ENCODE data around the gene BICD2. TPM values are rescaled to one million over a fixed set of nuclear protein-coding genes. Genes with fewer than 3 reads are reported as not detected.

The BICD2 gene
- total and polyA plus RNA-seq, 2 of the 13 experiments (the other 11 are each of a cell fraction or from before 2014, with no cell fraction given), result 5.1 to 17.4 TPM

DNA sequence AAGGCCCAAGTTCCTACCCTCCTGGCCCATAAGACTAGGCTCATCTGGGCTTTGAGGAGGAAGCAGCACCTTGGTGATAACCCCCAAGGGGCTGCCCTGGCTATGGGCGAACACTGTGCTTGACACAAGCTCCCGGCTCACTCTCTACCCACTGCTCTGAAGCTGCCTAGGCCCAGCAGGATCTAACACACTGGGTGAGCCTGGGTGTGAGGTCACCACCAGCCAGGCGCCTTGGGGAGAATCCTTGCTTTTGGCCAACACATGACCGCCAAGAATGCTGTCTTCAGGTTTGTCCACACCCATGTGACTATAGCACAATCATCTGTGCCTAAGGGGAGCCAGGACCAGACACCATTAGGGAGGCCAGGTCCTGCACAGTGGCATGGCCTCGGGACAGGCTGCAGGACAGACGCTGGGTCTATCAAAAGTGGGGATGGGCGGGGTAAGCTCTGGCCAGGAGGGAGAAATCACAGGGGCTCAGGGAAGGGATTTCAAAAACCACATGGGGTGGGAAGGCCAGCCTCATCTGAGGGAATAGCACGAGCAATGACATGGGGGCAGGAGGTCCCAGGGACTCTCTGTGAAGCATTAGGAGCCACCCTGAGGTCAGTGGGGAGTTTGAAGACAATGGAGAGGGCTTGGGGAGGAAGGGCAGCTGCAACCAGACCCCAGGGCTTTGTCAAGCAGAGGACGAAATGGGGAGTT, 29.6 kb downstream of the BICD2 start:
- no peak for FAIRE-seq
- Histone ChIP-seq H3K9ac (ENCODE audit: insufficient read depth, low read depth, low read length) (no peak overlapping the region), H3K36me3 (replicated peaks in 1 of 2; ENCODE audit: control insufficient read depth in 1 of 2, insufficient read depth in 2 of 2, low read length in 2 of 2) (no peaks in the 10 kb centered on the region), H2AFZ (ENCODE audit: low read length) (no peak overlapping the region), H3K27me3 (ENCODE audit: control insufficient read depth in 1 of 2, insufficient read depth in 2 of 2, low read length in 2 of 2) (no peaks in the 10 kb centered on the region), H3K9me3 (ENCODE audit: low read length) (no peaks in the 10 kb centered on the region), H3K27ac (ENCODE audit: extremely low read length, insufficient read depth, low read length) (no peak overlapping the region), H3K4me2 (ENCODE audit: low read depth, low read length) (no peak overlapping the region), H3K4me3 (replicated peaks in 1 of 3; ENCODE audit: insufficient read depth in 1 of 3, low read depth in 2 of 3, low read length in 3 of 3) (no peak overlapping the region), H4K20me1 (ENCODE audit: insufficient read depth, low read length) (peaks cover 9% of the 10 kb centered on the region; the same call in 1 of the 2 replicates), H3K4me1 (ENCODE audit: insufficient read depth, low read length) (no peaks in the 10 kb centered on the region), H3K79me2 (ENCODE audit: insufficient read depth, low read length) (peaks cover 39% of the 10 kb centered on the region)
- 90% methylated on average over 6 of the region's 9 CpGs for WGBS (ENCODE audit: low lambda C conversion rate)
- ATAC-seq, result no peak; the same call in 2 of the 3 replicates
- in situ Hi-C loops (cut with HindIII; ENCODE audit: extremely low pct_ligation_motif_present, low pct_unique_long_range_greater_than_20kb), result no loop called here
- ChIA-PET CTCF (ENCODE audit: low intra/inter-chr PET ratio, low total read pairs) (no interaction called here), POLR2A (no interaction called here)
- BruUV-seq (replicated peaks), result no TSS peak
- TF ChIP-seq, protein P1, sequence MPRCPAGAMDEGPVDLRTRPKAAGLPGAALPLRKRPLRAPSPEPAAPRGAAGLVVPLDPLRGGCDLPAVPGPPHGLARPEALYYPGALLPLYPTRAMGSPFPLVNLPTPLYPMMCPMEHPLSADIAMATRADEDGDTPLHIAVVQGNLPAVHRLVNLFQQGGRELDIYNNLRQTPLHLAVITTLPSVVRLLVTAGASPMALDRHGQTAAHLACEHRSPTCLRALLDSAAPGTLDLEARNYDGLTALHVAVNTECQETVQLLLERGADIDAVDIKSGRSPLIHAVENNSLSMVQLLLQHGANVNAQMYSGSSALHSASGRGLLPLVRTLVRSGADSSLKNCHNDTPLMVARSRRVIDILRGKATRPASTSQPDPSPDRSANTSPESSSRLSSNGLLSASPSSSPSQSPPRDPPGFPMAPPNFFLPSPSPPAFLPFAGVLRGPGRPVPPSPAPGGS (CRISPR knock-in tag; IDR thresholded peaks at IDR 0.05), result no peak
- TF ChIP-seq ZFP36L1 (CRISPR knock-in tag; IDR thresholded peaks at IDR 0.05) (no peak), ZNF607 (CRISPR knock-in tag; IDR thresholded peaks at IDR 0.05; ENCODE audit: borderline replicate concordance) (no peak), ZNF496 (CRISPR knock-in tag; IDR thresholded peaks at IDR 0.05; ENCODE audit: insufficient replicate concordance) (no peak), ZNF510 (CRISPR knock-in tag; IDR thresholded peaks at IDR 0.05; ENCODE audit: low read depth) (no peak), JDP2 (CRISPR knock-in tag; IDR thresholded peaks at IDR 0.05; ENCODE audit: borderline replicate concordance) (no peak), POGZ (CRISPR knock-in tag; IDR thresholded peaks at IDR 0.05) (no peak), HOXA3 (CRISPR knock-in tag; IDR thresholded peaks at IDR 0.05) (no peak), SIX1 (CRISPR knock-in tag; IDR thresholded peaks at IDR 0.05; ENCODE audit: borderline replicate concordance) (no peak), CEBPB (IDR thresholded peaks at IDR 0.05; ENCODE audit: borderline replicate concordance, low read depth, low read length) (no peak)
- TF ChIP-seq, protein P2, sequence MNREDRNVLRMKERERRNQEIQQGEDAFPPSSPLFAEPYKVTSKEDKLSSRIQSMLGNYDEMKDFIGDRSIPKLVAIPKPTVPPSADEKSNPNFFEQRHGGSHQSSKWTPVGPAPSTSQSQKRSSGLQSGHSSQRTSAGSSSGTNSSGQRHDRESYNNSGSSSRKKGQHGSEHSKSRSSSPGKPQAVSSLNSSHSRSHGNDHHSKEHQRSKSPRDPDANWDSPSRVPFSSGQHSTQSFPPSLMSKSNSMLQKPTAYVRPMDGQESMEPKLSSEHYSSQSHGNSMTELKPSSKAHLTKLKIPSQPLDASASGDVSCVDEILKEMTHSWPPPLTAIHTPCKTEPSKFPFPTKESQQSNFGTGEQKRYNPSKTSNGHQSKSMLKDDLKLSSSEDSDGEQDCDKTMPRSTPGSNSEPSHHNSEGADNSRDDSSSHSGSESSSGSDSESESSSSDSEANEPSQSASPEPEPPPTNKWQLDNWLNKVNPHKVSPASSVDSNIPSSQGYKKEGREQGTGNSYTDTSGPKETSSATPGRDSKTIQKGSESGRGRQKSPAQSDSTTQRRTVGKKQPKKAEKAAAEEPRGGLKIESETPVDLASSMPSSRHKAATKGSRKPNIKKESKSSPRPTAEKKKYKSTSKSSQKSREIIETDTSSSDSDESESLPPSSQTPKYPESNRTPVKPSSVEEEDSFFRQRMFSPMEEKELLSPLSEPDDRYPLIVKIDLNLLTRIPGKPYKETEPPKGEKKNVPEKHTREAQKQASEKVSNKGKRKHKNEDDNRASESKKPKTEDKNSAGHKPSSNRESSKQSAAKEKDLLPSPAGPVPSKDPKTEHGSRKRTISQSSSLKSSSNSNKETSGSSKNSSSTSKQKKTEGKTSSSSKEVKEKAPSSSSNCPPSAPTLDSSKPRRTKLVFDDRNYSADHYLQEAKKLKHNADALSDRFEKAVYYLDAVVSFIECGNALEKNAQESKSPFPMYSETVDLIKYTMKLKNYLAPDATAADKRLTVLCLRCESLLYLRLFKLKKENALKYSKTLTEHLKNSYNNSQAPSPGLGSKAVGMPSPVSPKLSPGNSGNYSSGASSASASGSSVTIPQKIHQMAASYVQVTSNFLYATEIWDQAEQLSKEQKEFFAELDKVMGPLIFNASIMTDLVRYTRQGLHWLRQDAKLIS (CRISPR knock-in tag; IDR thresholded peaks at IDR 0.05), result no peak
- TF ChIP-seq, protein P3, sequence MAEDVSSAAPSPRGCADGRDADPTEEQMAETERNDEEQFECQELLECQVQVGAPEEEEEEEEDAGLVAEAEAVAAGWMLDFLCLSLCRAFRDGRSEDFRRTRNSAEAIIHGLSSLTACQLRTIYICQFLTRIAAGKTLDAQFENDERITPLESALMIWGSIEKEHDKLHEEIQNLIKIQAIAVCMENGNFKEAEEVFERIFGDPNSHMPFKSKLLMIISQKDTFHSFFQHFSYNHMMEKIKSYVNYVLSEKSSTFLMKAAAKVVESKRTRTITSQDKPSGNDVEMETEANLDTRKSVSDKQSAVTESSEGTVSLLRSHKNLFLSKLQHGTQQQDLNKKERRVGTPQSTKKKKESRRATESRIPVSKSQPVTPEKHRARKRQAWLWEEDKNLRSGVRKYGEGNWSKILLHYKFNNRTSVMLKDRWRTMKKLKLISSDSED (CRISPR knock-in tag; IDR thresholded peaks at IDR 0.05), result no peak
- intact Hi-C loops (cut with micrococcal nuclease; ENCODE audit: unreplicated experiment), result no loop called here
- DNase-seq (ENCODE audit: low spot score), result no peak

Measured in HepG2 (cell line).